NCI-H146 (cell line): ENCODE measurements around the gene CDON.
"Not testable (repeated sequence)": the region's sequence is repeated elsewhere in the genome, so short reads cannot be mapped to it uniquely, and the experiment has no call there.

Experiments
- DNase-seq: peaks from one replicate; lab custom pipeline; 2025; lab: John Stamatoyannopoulos, UW

Gene CDON

GRCh38 chr11:125923012-125923579, 139.6 kb downstream of the CDON start:
- peak; percentile 65 for DNase-seq

GRCh38 chr11:125922156-125922555, 140.5 kb downstream of the CDON start:
- DNase-seq, result no peak

- no peak for DNase-seq
Measured at GRCh38 chr11:125921042-125921441, 141.6 kb downstream of the CDON start.

GRCh38 chr11:125918140-125918840, 144.4 kb downstream of the CDON start:
- DNase-seq, result no peak

GRCh38 chr11:125916683-125917347, 145.9 kb downstream of the CDON start:
- DNase-seq, result no peak

- DNase-seq, result not testable (repeated sequence)
Measured at GRCh38 chr11:125914601-125915000, 148.1 kb downstream of the CDON start.

- no peak for DNase-seq
Measured at GRCh38 chr11:125910226-125910849, 152.3 kb downstream of the CDON start.
